CD4-positive, alpha-beta T cell (primary cell): ENCODE results near the gene PDZRN4. TPM values are rescaled to one million over a fixed set of nuclear protein-coding genes. Genes with fewer than 3 reads are reported as not detected.

Source experiments
- ATAC-seq: fragments of 200-7000 bp; cut with Tn5 transposase; one replicate; pipeline ENCODE4 v1.10.0; 2022; ENCODE audit warnings: mild to moderate bottlenecking; ENCODE audit not compliant: poor library complexity
- CTCF ChIA-PET: fragments of 350-600 bp; sonication (Branson Sonifier 250); formaldehyde crosslinking; loops from one replicate; lab custom pipeline; 2021; ENCODE audit warnings: antibody characterized with exemption, inconsistent platforms; lab: Charles Lee
- POLR2A ChIA-PET: fragments of 350-600 bp; sonication (Branson Sonifier 250); formaldehyde crosslinking; loops from one replicate; lab custom pipeline; 2021; ENCODE audit warnings: antibody characterized with exemption, inconsistent platforms; lab: Charles Lee
- DNase-seq, 14 experiments: peaks; one replicate each; pipeline ENCODE4 v3.0.0-alpha.2; 2013 to 2020; ENCODE audit warnings: mixed read lengths in 2 of 14
- H3K27ac ChIP-seq, 2 donors: one replicate each; pipeline versions ENCODE4 v1.5.1 to v1.7.0; 2013; ENCODE audit warnings: low read length in 2 of 2, low read depth in 1 of 2, mild to moderate bottlenecking in 1 of 2
- H3K27me3 ChIP-seq, 2 experiments: 1 replicate in 1 of 2; 2 replicates in 1 of 2; pipeline versions ENCODE4 v1.6.1 to v1.7.0; 2013; ENCODE audit warnings: low read length in 2 of 2, control low read depth in 1 of 2, mild to moderate bottlenecking in 1 of 2, moderate library complexity in 1 of 2; ENCODE audit not compliant: insufficient read depth in 2 of 2, control insufficient read depth in 1 of 2
- H3K36me3 ChIP-seq: one replicate; pipeline ENCODE4 v1.6.1; 2013; ENCODE audit warnings: low read length, control low read depth; ENCODE audit not compliant: insufficient read depth
- H3K4me1 ChIP-seq: one replicate; pipeline ENCODE4 v1.6.1; 2013; ENCODE audit warnings: low read length, control low read depth; ENCODE audit not compliant: insufficient read depth
- H3K4me3 ChIP-seq: one replicate; pipeline ENCODE4 v1.5.1; 2013; ENCODE audit warnings: mild to moderate bottlenecking, low read length, moderate library complexity
- H3K9me3 ChIP-seq, 2 experiments: 1 replicate in 1 of 2; 2 replicates in 1 of 2; pipeline versions ENCODE4 v1.6.1 to v1.7.0; 2013; ENCODE audit warnings: low read length in 2 of 2, mild to moderate bottlenecking in 2 of 2, control low read depth in 1 of 2, moderate library complexity in 1 of 2; ENCODE audit not compliant: control insufficient read depth in 1 of 2, insufficient read depth in 1 of 2
- H3K27ac Mint-ChIP-seq: one replicate; pipeline ENCODE4 v1.8.0; 2020; ENCODE audit warnings: mixed read lengths
- H3K27me3 Mint-ChIP-seq: one replicate; pipeline ENCODE4 v1.8.0; 2021; ENCODE audit warnings: mixed read lengths
- H3K36me3 Mint-ChIP-seq: one replicate; pipeline ENCODE4 v1.8.0; 2021; ENCODE audit warnings: low read depth, mixed read lengths
- H3K4me1 Mint-ChIP-seq: one replicate; pipeline ENCODE4 v1.8.0; 2021; ENCODE audit warnings: low read depth, mixed read lengths
- H3K4me3 Mint-ChIP-seq: one replicate; pipeline ENCODE4 v1.8.0; 2020; ENCODE audit warnings: mild to moderate bottlenecking, mixed read lengths
- H3K9me3 Mint-ChIP-seq: one replicate; pipeline ENCODE4 v1.8.0; 2020; ENCODE audit warnings: mixed read lengths
- CTCF ChIP-seq: fragments of 200-600 bp; IDR thresholded peaks from one replicate; pipeline ENCODE4 v1.8.0; 2022; ENCODE audit warnings: antibody characterized with exemption, mild to moderate bottlenecking
- intact Hi-C, 2 experiments: fragments of 100-400 bp; cut with DNase I in 1 of 2; cut with micrococcal nuclease in 1 of 2; formaldehyde crosslinking; loops; one replicate each; pipeline versions ENCODE4 v1.15.1 to v1.9.0; 2023 to 2025; cut with DNase I, micrococcal nuclease
- total RNA-seq, 174 experiments: library from RNA in 2 of 174; stranded (reverse) in 2 of 174; gene quantifications; one replicate each; pipeline ENCODE4 v1.2.3 and lab custom pipeline; 2021 to 2026

PDZRN4 gene
- total RNA-seq, 2 experiments from 2014 or later: not detected

- H3K4me3 Mint-ChIP-seq: no peak overlapping the region
- no peaks in the 10 kb centered on the region for H3K9me3 Mint-ChIP-seq
- no peak for TF ChIP-seq CTCF
- no peak overlapping the region for H3K27ac ChIP-seq
- no peak for DNase-seq
- no peak for ATAC-seq
- ChIA-PET POLR2A (no interaction called here), CTCF (no interaction called here)
- H3K27me3 ChIP-seq: no peaks in the 10 kb centered on the region
- no peaks in the 10 kb centered on the region for H3K4me1 Mint-ChIP-seq
- no peaks in the 10 kb centered on the region for H3K4me1 ChIP-seq
- H3K4me3 ChIP-seq: no peak overlapping the region
- no peaks in the 10 kb centered on the region for H3K27me3 Mint-ChIP-seq
- H3K36me3 Mint-ChIP-seq: no peaks in the 10 kb centered on the region
- no peaks in the 10 kb centered on the region for H3K9me3 ChIP-seq
- H3K36me3 ChIP-seq: no peaks in the 10 kb centered on the region
- no peak overlapping the region for H3K27ac Mint-ChIP-seq
- intact Hi-C loops: no loop called here
Observed at GRCh38 chr12:41576925-41577324, 388.8 kb downstream of the PDZRN4 start.

- TF ChIP-seq CTCF: no peak
- H3K9me3 Mint-ChIP-seq: no peaks in the 10 kb centered on the region
- H3K27ac Mint-ChIP-seq: no peak overlapping the region
- Histone ChIP-seq H3K4me3 (no peak overlapping the region), H3K9me3 (no peaks in the 10 kb centered on the region), H3K4me1 (no peaks in the 10 kb centered on the region), H3K36me3 (no peaks in the 10 kb centered on the region), H3K27me3 (no peaks in the 10 kb centered on the region), H3K27ac (no peak overlapping the region)
- ChIA-PET CTCF (no interaction called here), POLR2A (no interaction called here)
- H3K4me1 Mint-ChIP-seq: no peaks in the 10 kb centered on the region
- DNase-seq: no peak
- ATAC-seq: no peak
- no peaks in the 10 kb centered on the region for H3K27me3 Mint-ChIP-seq
- H3K36me3 Mint-ChIP-seq: no peaks in the 10 kb centered on the region
- H3K4me3 Mint-ChIP-seq: no peak overlapping the region
- intact Hi-C loops: no loop called here
Observed at GRCh38 chr12:41577995-41578394, 389.9 kb downstream of the PDZRN4 start.

GRCh38 chr12:41585784-41586183 is 397.7 kb downstream of the PDZRN4 start:
- intact Hi-C loops: no loop called here
- Mint-ChIP-seq H3K9me3 (no peaks in the 10 kb centered on the region), H3K27me3 (no peaks in the 10 kb centered on the region), H3K4me1 (no peaks in the 10 kb centered on the region), H3K27ac (no peak overlapping the region), H3K4me3 (no peak overlapping the region), H3K36me3 (no peaks in the 10 kb centered on the region)
- CTCF ChIA-PET: no interaction called here
- Histone ChIP-seq H3K4me3 (no peak overlapping the region), H3K9me3 (no peaks in the 10 kb centered on the region), H3K27me3 (no peaks in the 10 kb centered on the region), H3K27ac (no peak overlapping the region), H3K4me1 (no peaks in the 10 kb centered on the region), H3K36me3 (no peaks in the 10 kb centered on the region)
- no peak for TF ChIP-seq CTCF
- DNase-seq (no peak), ATAC-seq (no peak)
- POLR2A ChIA-PET: no interaction called here
